ENCODE results near the gene GLTP. TPM values are rescaled to one million over a fixed set of nuclear protein-coding genes. Genes with fewer than 3 reads are reported as not detected.
A peak's percentile ranks its signal among the peaks of the same experiment; 100 is the strongest.

The GLTP gene
- total RNA-seq, 4 donors from 2014 or later = 207 to 654 (median 526) TPM

GRCh38 chr12:109821968-109822367 lies 58.4 kb downstream of the GLTP start:
- no peak for TF ChIP-seq CTCF (IDR thresholded peaks at IDR 0.05)
- no peak for TF ChIP-seq EP300 (IDR thresholded peaks at IDR 0.05)
- no peak for TF ChIP-seq POLR2A (IDR thresholded peaks at IDR 0.05)
- no peak for TF ChIP-seq POLR2AphosphoS5 (IDR thresholded peaks at IDR 0.05)
- Histone ChIP-seq H3K4me3 (no peak overlapping the region), H3K27me3 (no peaks in the 10 kb centered on the region), H3K9me3 (no peaks in the 10 kb centered on the region), H3K27ac (peak overlapping the region; percentile 7), H3K4me1 (peaks cover 52% of the 10 kb centered on the region), H3K36me3 (no peaks in the 10 kb centered on the region)
- no peak for DNase-seq (ENCODE audit: low spot score in 2 of 2)

DNA sequence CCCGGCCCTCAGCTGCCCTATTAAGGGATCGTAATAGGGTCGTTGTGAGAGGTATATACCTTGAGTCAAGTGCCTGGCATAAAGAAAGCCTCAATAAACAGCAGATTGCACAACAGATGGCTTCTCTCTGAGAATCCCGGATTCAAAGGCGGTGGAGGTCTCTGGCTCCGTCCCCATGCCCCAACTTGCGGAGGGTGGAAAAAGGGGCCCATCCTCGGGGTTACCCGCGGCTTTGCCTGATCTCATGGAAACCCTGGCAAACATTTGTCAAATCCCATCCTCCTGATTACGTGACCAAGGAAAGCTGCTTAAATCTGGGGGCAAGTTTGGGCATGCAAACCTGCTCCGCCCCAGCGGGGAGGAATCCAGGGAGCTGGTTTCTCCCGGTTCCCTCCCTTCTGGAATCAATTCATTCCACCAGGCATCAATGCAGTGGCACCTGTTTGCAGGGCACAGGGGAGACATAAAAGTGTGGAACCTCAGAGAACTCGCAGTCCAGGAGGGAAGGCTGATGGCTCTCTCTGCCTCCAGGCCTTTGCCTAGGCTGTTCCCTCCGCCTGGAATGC lies 59.4 kb downstream of the GLTP start:
- peak in 1 of 3 donors; percentile 18 for TF ChIP-seq POLR2AphosphoS5 (IDR thresholded peaks at IDR 0.05)
- no peak for TF ChIP-seq EP300 (IDR thresholded peaks at IDR 0.05)
- Histone ChIP-seq H3K36me3 (no peaks in the 10 kb centered on the region), H3K4me1 (peaks cover 52% of the 10 kb centered on the region), H3K27me3 (no peaks in the 10 kb centered on the region), H3K9me3 (no peaks in the 10 kb centered on the region), H3K4me3 (peak overlapping the region; percentile 24), H3K27ac (peak overlapping the region; percentile 77)
- no peak for DNase-seq (ENCODE audit: low spot score in 2 of 2)
- WGBS = 41% methylated on average over 15 of the region's 16 CpGs

DNA sequence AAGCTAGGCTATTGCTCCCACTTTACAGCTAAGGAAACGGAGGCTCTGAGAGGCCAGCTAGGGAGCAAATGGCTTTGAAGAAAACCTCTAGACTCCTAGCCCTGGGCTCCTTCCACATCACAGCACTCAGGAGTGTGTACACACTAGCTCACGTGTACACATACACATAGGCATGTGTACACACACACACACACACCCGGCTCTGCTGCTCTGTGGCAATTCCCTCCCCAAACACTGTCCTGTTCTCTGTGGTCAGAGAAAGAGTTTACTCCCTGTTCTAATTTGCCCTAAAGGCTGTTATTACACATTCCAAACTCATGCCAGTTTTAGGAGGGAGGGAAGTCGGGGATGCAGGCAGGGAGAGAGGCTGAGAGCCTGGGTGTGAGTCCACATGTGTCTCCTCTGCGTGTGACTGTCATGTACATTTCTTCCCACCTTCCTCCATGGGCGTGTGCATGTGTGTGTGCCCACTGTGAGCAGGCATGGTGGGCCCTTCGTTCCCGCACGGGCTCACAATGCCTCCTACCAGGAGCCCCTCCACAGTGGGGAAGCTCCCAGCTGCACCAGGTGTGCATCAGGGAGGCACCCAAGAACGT lies 61.3 kb downstream of the GLTP start:
- no peak for TF ChIP-seq POLR2A (IDR thresholded peaks at IDR 0.05)
- no peak for TF ChIP-seq CTCF (IDR thresholded peaks at IDR 0.05)
- TF ChIP-seq EP300 (IDR thresholded peaks at IDR 0.05) = no peak
- no peak for TF ChIP-seq POLR2AphosphoS5 (IDR thresholded peaks at IDR 0.05)
- H3K27me3 ChIP-seq = no peaks in the 10 kb centered on the region
- H3K36me3 ChIP-seq = peaks cover 6% of the 10 kb centered on the region
- H3K4me1 ChIP-seq = peaks cover 52% of the 10 kb centered on the region
- H3K9me3 ChIP-seq = no peaks in the 10 kb centered on the region
- no peak for DNase-seq (ENCODE audit: low spot score in 2 of 2)
- WGBS = 21% methylated on average over 7 of the region's 10 CpGs
- peak overlapping the region; percentile 2 for H3K27ac ChIP-seq
- no peak overlapping the region for H3K4me3 ChIP-seq

DNA sequence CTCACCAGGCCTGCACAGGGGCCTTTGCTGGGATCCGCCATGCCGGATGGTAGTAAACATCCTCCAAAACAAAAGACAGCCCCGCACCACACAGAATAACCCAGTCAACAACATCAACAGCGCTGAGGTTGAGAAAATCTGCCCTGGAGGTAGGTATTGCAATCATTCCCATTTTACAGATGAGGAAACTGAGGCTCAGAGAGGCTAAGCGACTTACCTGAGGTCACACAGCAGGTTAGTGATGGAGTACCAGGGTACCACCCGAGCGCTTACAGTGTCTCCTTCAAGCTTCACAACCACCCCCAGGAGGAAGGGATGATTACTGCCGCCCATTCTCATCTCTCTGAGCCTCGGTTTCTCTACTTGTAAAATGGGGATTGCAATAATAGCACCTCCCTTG lies 62.1 kb downstream of the GLTP start:
- no peaks in the 10 kb centered on the region for H3K27me3 ChIP-seq
- DNase-seq (ENCODE audit: low spot score in 2 of 2) = no peak
- H3K9me3 ChIP-seq = no peaks in the 10 kb centered on the region
- TF ChIP-seq EP300 (IDR thresholded peaks at IDR 0.05) (no peak), POLR2AphosphoS5 (IDR thresholded peaks at IDR 0.05) (no peak), POLR2A (IDR thresholded peaks at IDR 0.05) (no peak), CTCF (IDR thresholded peaks at IDR 0.05) (no peak)
- H3K36me3 ChIP-seq = peaks cover 11% of the 10 kb centered on the region
- H3K4me3 ChIP-seq = no peak overlapping the region
- WGBS = 92% methylated on average over 9 of the region's 9 CpGs
- peaks cover 48% of the 10 kb centered on the region for H3K4me1 ChIP-seq
- no peak overlapping the region for H3K27ac ChIP-seq

DNA sequence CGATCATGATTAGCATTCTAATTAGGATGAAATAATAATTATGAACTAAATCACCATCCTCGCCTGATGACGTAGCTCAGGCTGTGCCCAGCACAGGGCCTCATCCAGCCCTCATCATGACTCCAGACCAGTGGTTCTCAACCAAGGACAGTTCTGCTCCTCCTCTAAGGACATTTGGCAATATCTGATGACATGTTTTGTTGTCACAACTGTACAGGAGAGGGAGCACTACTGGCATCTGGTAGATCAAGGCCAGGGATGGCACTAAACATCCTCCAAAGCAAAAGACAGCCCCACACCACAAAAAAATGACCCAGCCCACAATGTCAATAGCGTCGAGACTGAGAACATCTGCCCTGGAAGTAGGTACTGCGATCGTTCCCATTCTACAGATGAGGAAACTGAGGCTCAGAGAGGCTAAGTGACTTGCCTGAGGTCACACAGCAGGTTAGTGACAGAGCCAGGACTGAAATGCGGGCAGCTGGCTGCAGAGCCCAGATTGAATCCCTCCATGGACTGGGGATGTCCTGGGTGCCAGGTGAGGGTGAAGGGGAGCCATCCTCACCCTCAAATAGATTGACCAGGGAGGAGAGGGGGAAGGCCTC lies 62.6 kb downstream of the GLTP start:
- 84% methylated on average over 8 of the region's 8 CpGs for WGBS
- H3K4me3 ChIP-seq = no peak overlapping the region
- peaks cover 14% of the 10 kb centered on the region for H3K36me3 ChIP-seq
- no peaks in the 10 kb centered on the region for H3K9me3 ChIP-seq
- H3K27ac ChIP-seq = no peak overlapping the region
- DNase-seq (ENCODE audit: low spot score in 2 of 2) = no peak
- no peak for TF ChIP-seq CTCF (IDR thresholded peaks at IDR 0.05)
- TF ChIP-seq EP300 (IDR thresholded peaks at IDR 0.05) = no peak
- no peak for TF ChIP-seq POLR2A (IDR thresholded peaks at IDR 0.05)
- no peak for TF ChIP-seq POLR2AphosphoS5 (IDR thresholded peaks at IDR 0.05)
- peaks cover 43% of the 10 kb centered on the region for H3K4me1 ChIP-seq
- H3K27me3 ChIP-seq = no peaks in the 10 kb centered on the region

Data from suprapubic skin (tissue), 4 donors.